Measurements from ENCODE around the gene PKDREJ. TPM values are rescaled to one million over a fixed set of nuclear protein-coding genes. Genes with fewer than 3 reads are reported as not detected.

PKDREJ gene
- total RNA-seq, 1 experiment from 2014 or later: 0.05 TPM

DNA sequence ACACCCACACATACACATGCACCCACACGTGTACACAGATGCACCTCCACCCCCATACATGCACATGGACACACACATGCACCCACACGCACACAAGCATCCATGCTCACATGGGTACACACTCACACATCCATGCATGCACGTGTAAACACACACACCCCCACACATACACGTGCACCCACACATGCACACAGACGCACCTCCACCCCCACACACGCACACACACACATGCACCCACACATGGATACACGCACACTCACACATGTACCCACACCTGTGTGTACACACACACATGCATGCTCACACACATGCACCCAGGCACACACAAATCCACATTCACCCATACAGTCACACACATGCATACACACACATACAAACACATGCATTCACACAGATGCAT lies 37.5 kb downstream of the PKDREJ start:
- Mint-ChIP-seq H3K4me1 (ENCODE audit: low read depth, unreplicated experiment) (no peaks in the 10 kb centered on the region), H3K9me3 (ENCODE audit: low read depth, unreplicated experiment) (no peaks in the 10 kb centered on the region), H3K27ac (ENCODE audit: unreplicated experiment) (no peak overlapping the region), H3K36me3 (ENCODE audit: insufficient read depth, unreplicated experiment) (peaks cover 7% of the 10 kb centered on the region), H3K4me3 (ENCODE audit: low read depth, unreplicated experiment) (no peak overlapping the region), H3K27me3 (ENCODE audit: unreplicated experiment) (no peaks in the 10 kb centered on the region)
- TF ChIP-seq, protein P1, sequence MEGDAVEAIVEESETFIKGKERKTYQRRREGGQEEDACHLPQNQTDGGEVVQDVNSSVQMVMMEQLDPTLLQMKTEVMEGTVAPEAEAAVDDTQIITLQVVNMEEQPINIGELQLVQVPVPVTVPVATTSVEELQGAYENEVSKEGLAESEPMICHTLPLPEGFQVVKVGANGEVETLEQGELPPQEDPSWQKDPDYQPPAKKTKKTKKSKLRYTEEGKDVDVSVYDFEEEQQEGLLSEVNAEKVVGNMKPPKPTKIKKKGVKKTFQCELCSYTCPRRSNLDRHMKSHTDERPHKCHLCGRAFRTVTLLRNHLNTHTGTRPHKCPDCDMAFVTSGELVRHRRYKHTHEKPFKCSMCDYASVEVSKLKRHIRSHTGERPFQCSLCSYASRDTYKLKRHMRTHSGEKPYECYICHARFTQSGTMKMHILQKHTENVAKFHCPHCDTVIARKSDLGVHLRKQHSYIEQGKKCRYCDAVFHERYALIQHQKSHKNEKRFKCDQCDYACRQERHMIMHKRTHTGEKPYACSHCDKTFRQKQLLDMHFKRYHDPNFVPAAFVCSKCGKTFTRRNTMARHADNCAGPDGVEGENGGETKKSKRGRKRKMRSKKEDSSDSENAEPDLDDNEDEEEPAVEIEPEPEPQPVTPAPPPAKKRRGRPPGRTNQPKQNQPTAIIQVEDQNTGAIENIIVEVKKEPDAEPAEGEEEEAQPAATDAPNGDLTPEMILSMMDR (IDR thresholded peaks at IDR 0.05; ENCODE audit: unreplicated experiment): no peak
- intact Hi-C loops (cut with micrococcal nuclease; ENCODE audit: unreplicated experiment): no loop called here
- CTCF ChIA-PET: no interaction called here
- no peak for DNase-seq
- no TSS peak for BruUV-seq (replicated peaks)

DNA sequence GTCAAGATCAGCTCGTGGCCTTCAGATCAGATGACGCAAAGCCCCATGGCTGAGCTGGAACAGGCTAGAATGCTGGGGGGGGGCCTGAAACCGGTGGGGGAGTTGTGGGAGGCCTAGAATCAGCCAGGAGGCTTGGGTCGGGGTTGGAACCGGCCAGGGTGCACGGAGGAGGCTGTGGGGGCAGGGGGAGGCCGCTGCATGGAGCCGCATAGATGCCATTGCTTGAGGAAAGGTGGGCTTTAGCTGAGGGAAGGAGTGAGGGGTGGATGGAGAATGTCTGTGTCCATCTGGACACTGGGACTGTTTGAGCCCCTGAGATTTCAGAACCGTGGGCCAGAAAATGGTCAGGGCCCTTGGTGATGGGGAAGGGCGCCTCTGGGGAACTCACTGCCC lies 38.2 kb downstream of the PKDREJ start:
- Mint-ChIP-seq H3K36me3 (ENCODE audit: insufficient read depth, unreplicated experiment) (peaks cover 7% of the 10 kb centered on the region), H3K4me3 (ENCODE audit: low read depth, unreplicated experiment) (no peak overlapping the region), H3K9me3 (ENCODE audit: low read depth, unreplicated experiment) (no peaks in the 10 kb centered on the region), H3K4me1 (ENCODE audit: low read depth, unreplicated experiment) (no peaks in the 10 kb centered on the region), H3K27me3 (ENCODE audit: unreplicated experiment) (no peaks in the 10 kb centered on the region), H3K27ac (ENCODE audit: unreplicated experiment) (no peak overlapping the region)
- CTCF ChIA-PET: no interaction called here
- no peak for DNase-seq
- no TSS peak for BruUV-seq (replicated peaks)
- TF ChIP-seq, protein P1 (IDR thresholded peaks at IDR 0.05; ENCODE audit: unreplicated experiment): no peak
- intact Hi-C loops (cut with micrococcal nuclease; ENCODE audit: unreplicated experiment): no loop called here

DNA sequence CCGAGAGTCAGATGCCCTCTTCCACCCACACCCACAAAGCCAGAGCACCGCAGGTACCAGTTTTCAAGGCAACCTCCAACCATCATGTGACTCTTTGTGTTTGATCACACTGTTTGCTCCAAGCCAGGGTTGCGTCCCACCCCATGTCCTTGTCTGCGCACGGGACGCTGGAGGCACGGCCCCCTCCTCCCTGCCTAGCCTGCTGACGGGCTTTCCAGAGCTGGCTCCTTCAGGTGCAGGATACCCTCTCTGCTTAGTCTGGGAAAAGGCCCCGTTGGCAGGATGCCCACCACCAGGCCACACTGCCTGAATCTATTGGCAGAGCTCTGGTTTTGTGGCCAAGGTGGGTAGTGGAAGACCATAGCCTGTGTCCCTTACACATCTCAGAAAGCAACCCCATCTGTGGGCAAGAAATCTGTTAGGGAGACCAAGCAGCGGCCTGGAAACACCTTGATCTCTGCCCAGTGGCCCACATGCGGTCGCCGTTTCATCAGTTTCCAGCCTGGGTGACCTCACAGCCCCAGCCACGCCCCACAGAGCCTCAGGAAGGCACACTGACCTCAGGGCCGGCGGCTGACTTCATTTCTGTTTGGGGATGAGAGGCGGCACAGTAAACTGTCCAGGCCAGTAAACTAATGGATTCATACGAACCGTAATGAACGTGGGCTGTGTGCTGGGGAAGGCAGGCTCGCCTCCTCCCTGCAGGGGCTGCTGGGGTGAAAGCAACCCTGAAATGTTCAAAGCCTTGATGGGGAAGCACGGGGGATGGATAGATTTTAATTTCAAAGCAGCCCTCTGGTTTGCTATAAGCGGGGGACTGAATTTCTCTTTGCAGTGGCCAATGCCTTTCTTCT lies 38.9 kb downstream of the PKDREJ start:
- H3K27ac Mint-ChIP-seq (ENCODE audit: unreplicated experiment): no peak overlapping the region
- H3K4me1 Mint-ChIP-seq (ENCODE audit: low read depth, unreplicated experiment): no peaks in the 10 kb centered on the region
- no TSS peak for BruUV-seq (replicated peaks)

DNA sequence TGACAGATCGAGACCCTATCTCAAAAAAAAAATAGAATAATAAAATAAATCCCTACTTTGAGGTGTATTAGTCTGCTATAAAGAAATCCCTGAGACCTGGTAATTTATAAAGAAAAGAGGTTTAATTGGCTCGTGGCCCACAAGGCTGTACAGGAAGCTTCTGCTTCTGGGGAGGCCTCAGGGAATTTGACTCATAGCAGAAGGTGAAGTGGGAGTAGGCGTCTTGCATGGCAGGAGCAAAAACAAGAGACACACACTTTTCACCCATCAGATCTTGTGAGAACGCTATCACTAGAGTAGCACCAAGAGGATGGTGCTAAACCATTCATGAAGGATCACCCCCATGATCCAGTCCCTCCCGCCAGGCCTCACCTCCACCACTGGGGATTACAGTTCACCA lies 42.2 kb downstream of the PKDREJ start:
- BruUV-seq (replicated peaks): no TSS peak
- no peak for DNase-seq
- no peaks in the 10 kb centered on the region for H3K4me1 Mint-ChIP-seq (ENCODE audit: low read depth, unreplicated experiment)
- no peak overlapping the region for H3K27ac Mint-ChIP-seq (ENCODE audit: unreplicated experiment)
- intact Hi-C loops (cut with micrococcal nuclease; ENCODE audit: unreplicated experiment): no loop called here
- no peaks in the 10 kb centered on the region for H3K9me3 Mint-ChIP-seq (ENCODE audit: low read depth, unreplicated experiment)
- no peaks in the 10 kb centered on the region for H3K27me3 Mint-ChIP-seq (ENCODE audit: unreplicated experiment)
- H3K4me3 Mint-ChIP-seq (ENCODE audit: low read depth, unreplicated experiment): no peak overlapping the region
- TF ChIP-seq, protein P1 (IDR thresholded peaks at IDR 0.05; ENCODE audit: unreplicated experiment): no peak
- CTCF ChIA-PET: no interaction called here
- H3K36me3 Mint-ChIP-seq (ENCODE audit: insufficient read depth, unreplicated experiment): peaks cover 22% of the 10 kb centered on the region

More for the DNA sequence above, 38.9 kb downstream of the PKDREJ start:
- TF ChIP-seq, protein P1 (IDR thresholded peaks at IDR 0.05; ENCODE audit: unreplicated experiment): no peak
- H3K27me3 Mint-ChIP-seq (ENCODE audit: unreplicated experiment): no peaks in the 10 kb centered on the region
- H3K36me3 Mint-ChIP-seq (ENCODE audit: insufficient read depth, unreplicated experiment): peaks cover 7% of the 10 kb centered on the region
- no peak overlapping the region for H3K4me3 Mint-ChIP-seq (ENCODE audit: low read depth, unreplicated experiment)
- intact Hi-C loops (cut with micrococcal nuclease; ENCODE audit: unreplicated experiment): no loop called here
- CTCF ChIA-PET: no interaction called here
- no peaks in the 10 kb centered on the region for H3K9me3 Mint-ChIP-seq (ENCODE audit: low read depth, unreplicated experiment)
- no peak for DNase-seq

All from Calu3 (cell line).